Fibroblast of gingiva (primary cell): ENCODE data around the gene KCNT1.

ENCODE experiments used
- DNase-seq: peaks from one replicate; pipeline ENCODE4 v3.0.0-alpha.2; 2011; ENCODE audit warnings: low read depth

Gene KCNT1

GRCh38 chr9:135700525-135700924 lies 1.5 kb upstream of the KCNT1 start:
- no peak for DNase-seq

GRCh38 chr9:135701067-135701958 lies 672 bp upstream of the KCNT1 start:
- no peak for DNase-seq

- DNase-seq, result no peak
Measured at GRCh38 chr9:135703726-135704125, 1.7 kb downstream of the KCNT1 start.

- DNase-seq, result no peak
Measured at GRCh38 chr9:135704483-135704882, 2.5 kb downstream of the KCNT1 start.

- no peak for DNase-seq
Measured at GRCh38 chr9:135705376-135705775, 3.4 kb downstream of the KCNT1 start.

- DNase-seq, result no peak
Measured at GRCh38 chr9:135706288-135706687, 4.3 kb downstream of the KCNT1 start.

- no peak for DNase-seq
Measured at GRCh38 chr9:135707252-135708138, 5.5 kb downstream of the KCNT1 start.

- no peak for DNase-seq
Measured at GRCh38 chr9:135708164-135708563, 6.2 kb downstream of the KCNT1 start.

- DNase-seq, result no peak
Measured at GRCh38 chr9:135711391-135711790, 9.4 kb downstream of the KCNT1 start.

GRCh38 chr9:135711881-135712280 lies 9.9 kb downstream of the KCNT1 start:
- no peak for DNase-seq

GRCh38 chr9:135712613-135713295 lies 10.8 kb downstream of the KCNT1 start:
- no peak for DNase-seq

- no peak for DNase-seq
Measured at GRCh38 chr9:135714242-135715055, 12.5 kb downstream of the KCNT1 start.

GRCh38 chr9:135715056-135715595 lies 13.1 kb downstream of the KCNT1 start:
- no peak for DNase-seq

- no peak for DNase-seq
Measured at GRCh38 chr9:135716045-135716444, 14.1 kb downstream of the KCNT1 start.

GRCh38 chr9:135717410-135717809 lies 15.4 kb downstream of the KCNT1 start:
- no peak for DNase-seq

- no peak for DNase-seq
Measured at GRCh38 chr9:135718616-135719015, 16.6 kb downstream of the KCNT1 start.

GRCh38 chr9:135719472-135719871 lies 17.5 kb downstream of the KCNT1 start:
- DNase-seq, result no peak

GRCh38 chr9:135722365-135722764 lies 20.4 kb downstream of the KCNT1 start:
- no peak for DNase-seq

- no peak for DNase-seq
Measured at GRCh38 chr9:135724186-135724787, 22.3 kb downstream of the KCNT1 start.

GRCh38 chr9:135726138-135726853 lies 24.3 kb downstream of the KCNT1 start:
- no peak for DNase-seq
